ENCODE measurements around the gene TOP2B.

Gene TOP2B

DNA sequence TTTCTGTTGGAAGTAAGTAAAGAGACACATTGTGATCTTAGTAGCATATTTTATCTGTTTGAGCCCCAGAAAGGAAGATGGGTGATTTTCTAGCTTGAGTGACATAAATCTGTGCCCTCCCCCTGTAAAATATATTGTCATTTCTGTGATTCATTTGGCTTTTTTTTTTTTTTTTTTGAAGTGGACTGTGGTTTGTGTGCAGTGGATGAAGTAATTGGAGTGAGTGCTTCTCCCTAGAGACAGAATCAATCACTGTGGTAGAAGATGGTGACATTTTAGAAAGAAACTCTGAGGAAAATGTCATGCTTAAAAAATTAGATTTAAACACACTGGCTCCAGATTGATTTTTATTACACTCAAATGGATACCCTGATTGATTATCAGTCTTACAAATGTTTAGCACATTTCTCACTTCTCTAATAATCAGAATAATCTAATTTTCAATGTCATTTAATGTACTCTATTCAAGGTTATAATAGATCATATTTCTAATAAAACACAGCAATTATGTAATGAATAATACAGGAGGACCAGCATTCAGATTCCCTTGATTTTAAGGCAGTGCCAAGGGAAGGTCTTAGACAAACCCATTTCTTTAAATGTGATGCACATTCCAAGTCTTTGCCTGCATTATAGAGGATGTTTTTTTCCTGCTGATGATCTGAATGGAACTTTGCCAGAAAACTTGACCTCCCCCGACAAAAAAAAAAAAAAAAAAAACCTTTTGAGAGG lies 116.6 kb downstream of the TOP2B start:
- DNase-seq (ENCODE audit: low read depth): no peak
- no peak overlapping the region for H3K4me3 ChIP-seq (replicated peaks; ENCODE audit: low read depth, low read length)
- no peak for TF ChIP-seq CTCF (IDR thresholded peaks at IDR 0.05; ENCODE audit: low read length, missing control alignments)
